HG03139 (cell line): ENCODE results near the gene DNAJC1.
A peak's percentile ranks its signal among the peaks of the same experiment; 100 is the strongest.
"Not testable (repeated sequence)": the region's sequence is repeated elsewhere in the genome, so short reads cannot be mapped to it uniquely, and the experiment has no call there.

Experiments used
- ATAC-seq: cut with Tn5 transposase; IDR thresholded peaks from one replicate; pipeline ENCODE4 v1.9.1; 2021; ENCODE audit not compliant: unreplicated experiment

Gene DNAJC1, protein sequence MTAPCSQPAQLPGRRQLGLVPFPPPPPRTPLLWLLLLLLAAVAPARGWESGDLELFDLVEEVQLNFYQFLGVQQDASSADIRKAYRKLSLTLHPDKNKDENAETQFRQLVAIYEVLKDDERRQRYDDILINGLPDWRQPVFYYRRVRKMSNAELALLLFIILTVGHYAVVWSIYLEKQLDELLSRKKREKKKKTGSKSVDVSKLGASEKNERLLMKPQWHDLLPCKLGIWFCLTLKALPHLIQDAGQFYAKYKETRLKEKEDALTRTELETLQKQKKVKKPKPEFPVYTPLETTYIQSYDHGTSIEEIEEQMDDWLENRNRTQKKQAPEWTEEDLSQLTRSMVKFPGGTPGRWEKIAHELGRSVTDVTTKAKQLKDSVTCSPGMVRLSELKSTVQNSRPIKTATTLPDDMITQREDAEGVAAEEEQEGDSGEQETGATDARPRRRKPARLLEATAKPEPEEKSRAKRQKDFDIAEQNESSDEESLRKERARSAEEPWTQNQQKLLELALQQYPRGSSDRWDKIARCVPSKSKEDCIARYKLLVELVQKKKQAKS

DNA sequence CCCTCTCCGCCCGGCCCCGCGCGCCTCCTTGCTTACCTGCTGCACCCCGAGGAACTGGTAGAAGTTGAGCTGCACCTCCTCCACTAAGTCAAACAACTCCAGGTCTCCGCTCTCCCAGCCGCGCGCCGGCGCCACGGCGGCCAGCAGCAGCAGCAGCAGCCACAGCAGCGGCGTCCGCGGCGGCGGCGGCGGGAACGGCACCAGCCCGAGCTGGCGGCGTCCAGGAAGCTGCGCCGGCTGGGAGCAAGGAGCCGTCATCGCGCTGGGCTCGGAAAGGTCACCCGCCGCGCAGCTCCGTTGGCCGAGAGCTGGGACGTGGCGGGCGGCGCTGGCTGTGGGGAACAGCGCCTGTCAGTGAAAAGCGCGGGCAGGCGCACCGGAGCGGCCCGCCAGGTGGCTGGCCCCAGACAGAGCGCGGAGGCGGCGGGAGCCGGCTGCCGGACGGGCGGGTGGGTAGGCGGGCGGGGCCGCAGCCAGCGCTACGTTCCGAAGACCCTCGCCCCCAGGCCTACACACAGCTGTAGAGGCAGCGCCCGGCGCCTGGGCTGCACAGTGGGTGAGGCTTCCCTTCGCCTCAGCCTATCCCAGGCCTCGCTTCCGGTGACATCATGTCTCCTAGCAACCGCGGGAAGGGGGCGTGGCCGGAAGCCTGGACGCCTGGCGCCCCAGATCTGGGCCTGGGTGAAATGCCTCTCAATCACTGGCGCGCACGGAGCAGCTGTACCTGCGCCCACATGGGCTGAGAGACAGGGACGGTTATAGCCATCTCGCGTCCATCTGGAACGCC lies at the start of gene DNAJC1:
Gene DNAJC1, minus strand, starts transcription at position 554 of the 787 bp plus-strand sequence. Its CDS starts 296 bp downstream, at position 258.
- peak; percentile 89 for ATAC-seq

GRCh38 chr10:22053048-22053447 lies 49.5 kb upstream of the DNAJC1 start:
- no peak for ATAC-seq

GRCh38 chr10:22049635-22050034 lies 46.1 kb upstream of the DNAJC1 start:
- ATAC-seq = no peak

DNA sequence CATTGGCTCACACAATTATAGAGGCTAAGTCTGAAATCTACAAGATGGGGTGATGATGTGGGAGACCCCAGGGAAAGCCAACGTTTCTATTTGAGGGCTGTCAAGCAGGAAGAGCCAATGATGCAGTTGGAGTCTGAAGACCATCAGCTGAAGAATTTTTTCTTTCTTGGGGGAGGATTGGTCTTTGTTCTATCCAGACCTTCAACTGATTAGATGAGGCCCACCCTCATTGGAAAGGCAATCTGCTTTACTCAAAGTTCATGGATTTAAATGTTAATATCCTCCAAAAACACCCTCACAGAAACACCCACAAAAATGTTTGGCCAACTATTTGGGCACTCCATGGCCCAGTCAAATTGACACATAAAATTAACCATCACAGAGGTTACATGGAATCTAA lies 44.3 kb upstream of the DNAJC1 start:
- ATAC-seq = no peak

DNA sequence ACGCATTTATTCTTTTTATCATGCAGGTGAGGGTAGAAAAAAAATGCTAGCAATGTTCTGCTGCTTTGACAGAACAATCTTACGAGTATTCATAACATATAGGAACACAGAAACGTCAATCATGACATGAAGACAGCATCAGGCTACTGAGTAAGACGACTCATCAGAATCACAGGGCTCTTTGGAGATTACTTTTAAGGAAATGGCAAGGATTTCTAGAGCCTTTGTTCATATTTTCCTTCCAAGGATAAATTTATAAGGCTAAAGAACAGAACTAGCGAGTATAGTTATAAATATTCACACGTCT lies 39.8 kb upstream of the DNAJC1 start:
- ATAC-seq = no peak

DNA sequence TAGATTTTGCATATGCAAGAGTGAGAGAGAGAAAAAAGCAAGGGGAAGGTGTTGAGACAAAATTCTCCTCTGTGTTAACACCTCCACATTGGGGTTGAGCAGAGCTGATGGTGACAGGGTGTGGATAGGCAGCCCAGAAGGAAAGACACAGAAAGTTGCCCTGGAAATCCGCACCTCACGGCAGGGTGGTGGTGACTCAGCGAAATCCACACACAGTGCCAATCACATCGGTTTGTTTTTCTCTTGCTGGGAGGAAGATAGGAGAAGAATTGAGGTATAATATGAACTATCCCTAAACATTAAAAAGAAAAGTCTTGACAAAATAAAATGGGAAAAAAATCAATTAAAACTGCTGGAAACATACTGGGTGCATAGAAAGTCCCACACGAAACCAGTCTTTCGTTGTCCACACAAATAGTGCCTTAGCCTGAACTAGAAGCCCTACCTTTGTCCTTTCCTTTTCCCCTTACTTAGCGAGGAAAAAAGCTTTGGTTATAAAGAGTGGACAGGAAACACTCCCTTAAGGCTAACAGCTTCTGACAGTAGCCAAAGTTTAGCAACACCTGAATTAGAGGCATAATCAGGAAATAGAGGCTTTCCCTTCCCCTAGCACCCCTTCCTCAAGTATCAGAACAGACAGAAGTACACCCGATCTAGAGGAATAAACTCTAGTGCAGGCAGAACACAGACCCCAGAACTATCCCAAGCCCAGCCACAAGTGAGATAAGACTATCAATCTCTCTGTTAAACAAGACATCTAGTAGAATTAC lies 39.2 kb upstream of the DNAJC1 start:
- ATAC-seq = no peak

DNA sequence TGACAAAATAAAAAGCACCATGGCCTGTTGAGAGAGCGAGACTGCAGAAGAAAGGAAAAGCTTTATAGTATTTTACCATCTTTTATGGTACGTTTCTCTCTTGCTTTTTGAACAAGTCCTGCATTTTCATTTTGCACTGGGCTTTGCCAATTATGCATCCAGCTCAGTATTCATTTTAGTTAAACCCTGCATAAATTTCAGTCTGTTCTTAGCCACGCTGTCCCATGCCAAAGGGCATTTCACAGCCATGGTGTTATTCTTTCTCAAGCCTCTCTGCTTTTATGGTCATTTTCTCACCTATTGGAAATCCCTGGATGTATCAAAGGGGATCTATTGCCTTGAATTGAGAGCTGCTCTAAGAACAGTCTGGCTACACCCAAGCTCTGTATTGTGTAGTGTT lies 30.8 kb upstream of the DNAJC1 start:
- ATAC-seq = no peak

GRCh38 chr10:22032268-22032667 lies 28.7 kb upstream of the DNAJC1 start:
- not testable (repeated sequence) for ATAC-seq

- no peak for ATAC-seq
Observed at GRCh38 chr10:22030421-22030820, 26.9 kb upstream of the DNAJC1 start.

DNA sequence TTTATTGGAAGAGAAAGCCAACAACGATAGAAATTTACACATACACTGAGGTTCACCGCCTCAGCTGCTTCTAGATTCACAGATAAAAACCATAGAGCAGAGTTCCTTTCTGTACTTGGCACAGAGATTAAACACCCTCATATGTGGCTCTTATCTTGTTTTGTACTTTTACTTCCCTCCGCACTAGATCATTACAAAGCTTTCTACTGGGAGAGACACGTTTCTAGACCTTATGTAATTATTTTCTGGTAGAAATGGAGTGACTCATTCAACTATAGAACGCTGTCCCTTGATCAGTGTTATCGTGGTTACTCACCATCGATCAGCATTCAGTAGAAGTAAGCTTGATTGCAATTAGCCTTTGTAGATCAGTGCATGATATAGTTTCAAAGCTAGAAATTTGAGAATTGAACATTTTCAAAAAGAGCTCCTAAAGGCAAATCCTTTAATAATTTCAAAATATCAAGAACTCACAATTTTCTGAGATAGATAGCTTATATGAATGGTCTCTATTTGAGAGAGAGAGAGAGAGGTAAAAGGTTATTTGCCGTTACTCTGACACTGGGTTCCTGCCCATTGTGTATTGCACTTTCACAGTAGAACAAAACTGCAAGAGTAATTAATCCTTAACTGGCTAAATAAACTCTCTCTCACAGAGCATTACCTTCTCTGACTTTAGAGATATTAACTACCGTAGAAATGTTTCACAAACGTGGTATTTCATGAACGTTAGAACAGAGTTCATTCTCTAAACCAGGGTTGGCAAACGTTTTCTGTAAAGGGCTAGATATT lies 26.1 kb upstream of the DNAJC1 start:
- no peak for ATAC-seq

DNA sequence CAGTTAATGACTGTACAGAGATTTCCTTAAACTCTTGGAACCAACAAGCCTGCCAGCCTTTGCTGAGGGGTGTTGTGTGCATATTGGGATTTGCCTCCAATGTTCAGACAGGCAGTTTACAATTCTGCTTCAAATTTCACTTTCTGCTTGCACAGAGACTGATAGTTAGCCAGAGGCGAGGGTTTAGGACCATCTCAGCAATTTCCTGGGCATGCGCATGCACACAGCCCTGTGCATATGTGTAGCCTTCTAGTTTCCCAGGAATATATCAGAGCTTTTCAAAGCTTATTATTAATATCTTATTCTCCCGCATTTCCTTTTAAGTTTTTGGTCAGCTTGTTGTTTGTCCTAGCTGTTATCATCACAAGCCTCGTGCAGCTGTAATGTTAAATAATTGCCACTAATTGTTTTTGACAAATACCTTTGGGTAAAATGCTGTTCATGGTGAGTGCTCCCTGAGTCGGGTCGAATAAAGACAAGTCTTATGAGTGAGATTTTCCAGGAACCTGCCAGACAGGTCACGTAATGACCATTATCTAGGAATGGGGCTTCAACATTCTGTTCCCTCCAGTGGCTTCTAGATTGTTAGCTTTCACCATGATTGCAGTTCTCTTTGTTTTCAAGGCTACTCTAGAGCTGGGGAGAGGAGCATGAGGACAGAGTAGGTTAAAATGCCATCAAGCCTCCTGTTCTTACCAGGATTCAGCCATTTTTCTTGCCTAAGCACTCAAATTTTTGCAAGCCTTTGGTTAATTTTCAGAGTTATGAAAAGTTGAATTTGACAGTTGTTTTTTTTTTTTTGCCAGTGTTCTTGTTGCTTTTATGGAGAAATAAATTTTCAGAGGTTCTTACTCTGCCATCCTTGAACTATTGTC lies 24.1 kb upstream of the DNAJC1 start:
- no peak for ATAC-seq

- ATAC-seq = no peak
Observed at GRCh38 chr10:22026287-22026686, 22.8 kb upstream of the DNAJC1 start.

DNA sequence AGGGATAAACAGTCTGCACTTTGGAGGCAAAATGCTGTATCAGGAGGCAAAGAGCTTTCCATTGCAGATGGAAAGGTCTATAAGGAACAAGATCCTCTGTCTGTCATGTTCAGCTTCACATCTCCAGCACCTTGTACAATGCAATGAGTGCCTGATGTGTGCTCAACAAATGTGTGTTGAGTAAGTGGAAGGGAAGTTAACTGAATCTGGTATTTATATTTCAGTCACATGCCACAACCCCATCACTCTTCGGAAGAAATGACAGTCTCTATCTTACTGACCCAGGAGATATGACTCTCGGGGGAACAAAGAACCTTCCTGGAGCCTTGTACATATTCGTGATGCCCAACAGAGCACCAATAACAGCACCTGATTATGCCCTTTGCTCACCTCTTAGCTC lies 20.0 kb upstream of the DNAJC1 start:
- ATAC-seq = no peak

DNA sequence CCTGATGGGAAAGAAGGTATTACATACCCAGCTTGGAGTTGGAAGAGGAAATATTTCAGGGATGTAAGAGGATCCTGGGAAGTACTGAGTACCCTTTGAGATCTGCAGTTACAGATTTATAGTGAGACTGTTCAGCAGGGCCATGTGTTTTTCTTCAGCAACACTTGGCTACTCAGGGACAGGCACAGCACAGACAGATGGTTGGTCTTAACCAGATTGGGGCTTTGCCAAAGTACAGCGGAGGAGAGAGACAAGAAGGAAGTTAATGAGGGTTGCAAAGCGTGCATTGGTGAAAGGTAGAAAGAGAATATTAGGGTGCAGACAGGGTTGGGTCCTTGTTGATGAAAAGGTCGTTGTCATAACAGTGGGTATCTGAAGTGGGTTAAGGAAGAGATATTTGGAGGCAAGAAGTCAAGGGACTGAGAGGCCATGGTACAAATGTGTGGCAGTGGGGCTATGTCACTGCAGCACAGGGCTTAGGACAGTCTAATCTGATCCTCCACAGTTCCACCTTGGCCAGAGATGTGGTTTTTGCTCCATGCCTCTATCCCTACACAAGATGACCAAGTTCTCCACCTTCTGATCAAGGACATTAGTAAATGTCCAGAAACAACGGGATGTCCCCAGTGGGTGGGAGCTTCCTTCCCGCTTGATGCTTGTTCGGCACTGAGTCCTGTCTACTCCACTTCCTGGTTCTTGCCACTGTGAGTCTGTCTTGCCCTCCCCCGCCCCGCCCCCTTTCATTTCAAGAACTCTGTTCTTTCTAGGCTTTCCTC lies 18.9 kb upstream of the DNAJC1 start:
- no peak for ATAC-seq

GRCh38 chr10:22021144-22021543 lies 17.6 kb upstream of the DNAJC1 start:
- not testable (repeated sequence) for ATAC-seq

DNA sequence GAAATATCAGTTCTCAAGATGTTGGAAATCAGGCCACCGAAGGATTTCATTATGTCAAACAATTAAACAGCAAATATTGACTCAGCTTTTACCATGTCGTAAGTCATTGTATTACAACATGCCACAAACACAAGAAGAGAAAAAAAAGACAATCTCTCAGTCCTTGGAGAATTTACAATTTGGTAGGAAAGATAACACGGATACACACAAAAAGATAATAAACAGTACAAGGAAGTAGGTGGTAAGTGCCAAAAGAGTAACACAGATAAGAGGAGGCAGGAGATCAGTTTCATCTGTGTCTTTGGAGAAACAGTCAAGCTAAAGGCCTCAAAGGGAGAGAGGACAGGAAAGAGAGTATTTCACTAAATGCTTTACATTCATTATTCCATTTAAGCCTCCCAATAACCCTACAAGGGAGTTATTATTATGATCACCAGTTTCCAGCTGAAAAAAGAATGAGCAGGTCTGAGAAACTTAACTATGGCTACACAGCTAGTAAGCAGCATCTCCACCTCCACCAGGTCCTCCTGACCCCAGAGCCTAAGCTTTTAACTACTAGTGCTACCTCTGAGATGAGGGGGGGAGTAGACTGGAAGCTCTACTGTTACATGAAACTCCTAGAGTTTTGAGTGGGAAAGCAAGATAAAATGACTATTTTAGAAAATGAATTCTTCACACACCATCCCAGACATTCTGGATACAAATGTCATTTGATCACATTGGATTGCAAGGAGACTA lies 13.9 kb upstream of the DNAJC1 start:
- ATAC-seq = no peak

DNA sequence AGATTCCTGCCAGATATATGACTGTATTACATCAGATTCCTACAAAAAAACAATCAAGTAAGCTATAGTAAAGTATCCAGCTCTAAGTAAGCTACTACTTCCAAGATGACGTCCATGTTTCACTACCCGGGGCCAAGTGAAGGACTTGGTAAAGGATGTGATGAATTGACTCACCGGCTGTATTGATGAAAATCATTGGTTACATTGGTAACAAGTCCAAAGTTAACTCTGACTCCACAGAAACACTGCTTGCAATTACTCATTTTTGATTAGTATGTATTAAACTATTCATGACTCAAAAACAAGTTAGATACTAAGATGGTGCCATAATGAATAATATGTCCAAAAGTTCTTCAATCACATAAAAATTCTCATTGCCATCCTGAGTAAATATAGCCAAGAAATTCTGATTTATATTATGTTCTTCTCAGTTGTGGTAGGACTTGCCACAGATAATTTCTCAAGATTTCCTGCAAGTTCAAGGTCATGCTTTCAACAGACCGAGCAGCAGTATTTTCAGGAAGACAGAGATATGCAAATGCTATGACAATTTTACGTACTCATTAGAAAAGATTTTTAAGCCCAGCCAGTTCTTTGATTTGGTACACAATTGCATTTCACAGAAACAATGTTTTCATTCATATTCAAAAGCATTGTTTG lies 12.6 kb upstream of the DNAJC1 start:
- ATAC-seq = no peak

DNA sequence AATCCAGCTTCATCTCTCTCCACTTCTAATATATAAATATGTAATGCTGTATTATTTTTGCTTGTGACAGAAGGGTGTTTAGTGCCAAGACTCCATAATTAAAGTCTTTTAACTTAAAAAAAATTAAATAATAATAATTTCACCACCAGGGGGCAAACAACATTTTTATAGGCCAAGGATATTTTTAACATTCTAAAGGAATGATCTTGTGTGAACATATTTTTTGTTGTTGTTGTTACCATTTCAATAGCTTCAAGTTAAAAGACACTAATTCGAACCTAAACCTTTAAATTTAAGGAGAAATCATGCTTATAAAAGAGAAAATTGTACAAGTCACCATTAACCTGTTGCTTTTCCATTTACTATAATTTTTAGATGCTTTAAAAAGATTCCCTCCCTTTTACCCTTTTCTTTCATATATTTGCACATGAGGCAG lies 7.5 kb upstream of the DNAJC1 start:
- no peak for ATAC-seq
